Non-pigmented ciliary epithelial cell (primary cell): ENCODE measurements around the gene GAB2.
"Not testable (repeated sequence)": the region's sequence is repeated elsewhere in the genome, so short reads cannot be mapped to it uniquely, and the experiment has no call there.

Experiments used
- DNase-seq: peaks from one replicate; pipeline ENCODE4 v3.0.0-alpha.2; 2010; ENCODE audit warnings: low read depth

The GAB2 gene

GRCh38 chr11:78274739-78275138, 142.9 kb downstream of the GAB2 start:
- DNase-seq, result no peak

- DNase-seq, result not testable (repeated sequence)
These were observed 144.9 kb downstream of the GAB2 start for GRCh38 chr11:78272625-78273269.

DNA sequence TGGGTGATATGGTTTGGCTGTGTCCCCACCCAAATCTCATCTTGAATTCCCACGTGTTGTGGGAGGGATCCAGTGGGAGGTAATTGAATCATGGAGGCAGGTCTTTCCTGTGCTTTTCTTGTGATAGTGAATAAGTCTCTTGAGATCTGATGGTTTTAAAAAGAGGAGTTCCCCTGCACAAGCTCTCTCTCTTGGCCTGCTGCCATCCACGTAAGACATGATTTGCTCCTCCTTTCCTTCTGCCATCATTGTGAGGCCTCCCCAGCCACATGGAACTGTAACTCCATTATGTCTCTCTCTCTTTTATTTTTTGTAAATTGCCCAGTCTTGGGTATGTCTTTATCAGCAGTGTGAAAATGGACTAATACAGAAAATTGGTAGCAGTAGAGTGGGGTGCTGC, 145.8 kb downstream of the GAB2 start:
- not testable (repeated sequence) for DNase-seq

GRCh38 chr11:78270971-78271370, 146.6 kb downstream of the GAB2 start:
- DNase-seq, result no peak

DNA sequence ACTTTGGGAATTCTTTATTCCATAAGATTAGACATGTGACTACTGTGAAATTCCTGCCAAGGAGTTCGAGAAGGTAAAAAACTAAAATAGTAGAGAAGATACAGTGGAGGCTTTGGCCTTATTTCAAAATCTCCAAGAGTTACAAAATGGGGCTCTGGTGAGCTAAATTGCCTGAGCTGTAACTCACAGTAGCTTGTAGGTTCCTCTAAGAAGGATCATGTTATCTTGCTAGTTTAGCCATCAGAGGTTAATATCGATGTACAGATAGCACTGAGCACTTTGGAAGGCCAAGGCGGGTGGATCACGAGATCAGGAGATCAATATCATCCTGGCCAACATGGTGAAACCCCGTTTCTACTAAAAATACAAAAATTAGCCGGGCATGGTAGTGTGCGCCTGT, 147.8 kb downstream of the GAB2 start:
- no peak for DNase-seq

GRCh38 chr11:78268591-78269410, 148.8 kb downstream of the GAB2 start:
- no peak for DNase-seq

DNA sequence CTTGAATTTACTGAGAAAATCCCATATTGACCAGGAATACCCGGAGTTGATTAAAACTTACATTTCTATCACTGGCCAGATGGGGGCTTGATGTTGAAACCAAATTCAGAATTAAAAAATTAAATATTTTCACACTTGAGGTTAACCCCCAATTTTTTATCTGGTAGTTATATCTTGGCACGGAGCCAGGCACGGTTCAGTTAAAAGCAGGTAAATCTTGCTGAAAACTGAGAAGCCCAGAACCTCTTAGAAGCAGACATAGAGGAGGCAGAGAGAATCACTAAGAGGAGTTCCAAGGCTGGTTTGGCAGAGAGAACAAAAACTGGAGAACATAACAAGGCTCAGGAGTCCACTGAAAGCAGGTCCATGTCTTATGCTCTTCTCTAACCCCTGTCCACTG, 151.2 kb downstream of the GAB2 start:
- DNase-seq, result no peak

- no peak for DNase-seq
These were observed 152.3 kb downstream of the GAB2 start for GRCh38 chr11:78265326-78265725.

GRCh38 chr11:78262691-78263090, 154.9 kb downstream of the GAB2 start:
- no peak for DNase-seq

DNA sequence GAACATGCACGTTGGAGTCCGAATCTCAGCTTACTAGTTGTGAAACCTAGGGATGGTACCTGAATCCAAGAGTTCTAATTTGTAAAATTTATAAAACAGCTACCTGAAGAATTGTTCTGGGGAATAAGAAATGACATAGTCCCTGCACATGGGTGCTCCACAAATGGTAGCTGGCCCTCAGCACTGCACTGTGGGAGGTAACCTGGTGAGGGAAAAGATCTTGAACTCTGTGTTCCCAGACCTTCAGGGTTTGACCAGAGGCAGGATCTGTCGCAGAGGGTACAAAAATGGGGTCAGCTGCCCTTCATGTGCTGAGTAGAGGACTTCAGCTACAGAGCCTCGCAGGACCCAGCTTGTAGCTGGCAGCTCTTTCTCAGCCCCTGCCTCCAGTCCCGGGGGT, 155.4 kb downstream of the GAB2 start:
- no peak for DNase-seq

- no peak for DNase-seq
These were observed 155.8 kb downstream of the GAB2 start for GRCh38 chr11:78261828-78262227.

DNA sequence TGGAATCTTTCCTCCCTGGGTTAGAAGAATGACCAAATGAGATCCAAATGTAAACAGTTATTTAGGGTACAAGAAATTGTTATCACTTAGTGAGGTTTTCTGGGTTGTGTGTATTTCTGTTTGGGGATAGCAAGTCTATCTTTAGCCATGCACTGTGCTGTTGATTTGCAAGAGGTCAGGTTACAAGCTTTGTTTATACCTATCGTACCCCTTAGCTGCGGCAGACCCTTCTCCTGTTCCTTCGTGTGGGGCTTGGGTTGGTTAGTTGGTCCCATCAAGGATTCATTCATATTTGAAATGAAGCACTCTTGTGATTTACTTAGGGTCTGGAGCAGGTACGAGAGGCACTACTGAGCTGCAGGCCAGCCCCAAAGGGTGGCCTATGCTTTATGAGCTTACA, 156.3 kb downstream of the GAB2 start:
- no peak for DNase-seq

- DNase-seq, result no peak
These were observed 157.7 kb downstream of the GAB2 start for GRCh38 chr11:78259777-78260487.

DNA sequence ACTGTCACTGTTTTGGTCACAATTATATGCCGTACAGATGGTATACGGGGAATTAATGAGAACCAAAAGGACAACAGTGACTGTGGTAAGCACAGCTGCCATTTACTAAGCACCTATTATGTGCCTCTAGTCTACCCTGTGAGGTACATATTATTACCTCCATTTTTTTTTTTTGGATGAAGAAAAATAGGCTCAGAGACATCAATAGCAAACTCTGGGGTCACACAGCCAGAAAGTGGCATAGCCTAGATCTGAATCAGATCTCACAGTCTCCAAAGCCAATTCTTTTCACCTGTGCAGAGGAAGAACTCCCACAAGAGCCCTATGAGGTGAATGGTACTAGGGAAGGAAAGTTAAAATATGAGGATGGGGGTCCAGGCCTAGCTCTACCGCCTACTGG, 160.0 kb downstream of the GAB2 start:
- no peak for DNase-seq

GRCh38 chr11:78256962-78257361, 160.7 kb downstream of the GAB2 start:
- DNase-seq, result peak; percentile 62

- no peak for DNase-seq
These were observed 161.7 kb downstream of the GAB2 start for GRCh38 chr11:78255919-78256318.

DNA sequence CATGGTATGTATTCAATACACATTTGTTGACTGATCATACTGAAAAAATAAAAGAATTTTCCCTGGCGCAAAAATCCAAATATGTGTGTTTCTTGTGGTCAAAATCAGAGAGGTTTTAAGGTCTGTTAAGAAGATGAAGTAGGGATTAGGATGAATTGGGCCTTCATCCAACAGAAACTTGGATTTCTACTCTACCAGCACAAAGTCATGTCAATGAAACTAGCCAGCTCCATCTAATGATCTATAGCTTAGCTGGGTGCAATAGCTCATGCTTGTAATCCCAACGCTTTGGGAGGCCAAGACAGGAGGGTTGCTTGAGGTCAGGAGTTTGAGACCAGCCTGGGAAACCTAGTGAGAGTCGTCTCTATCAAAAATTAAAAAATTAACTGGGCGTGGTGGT, 163.4 kb downstream of the GAB2 start:
- no peak for DNase-seq

DNA sequence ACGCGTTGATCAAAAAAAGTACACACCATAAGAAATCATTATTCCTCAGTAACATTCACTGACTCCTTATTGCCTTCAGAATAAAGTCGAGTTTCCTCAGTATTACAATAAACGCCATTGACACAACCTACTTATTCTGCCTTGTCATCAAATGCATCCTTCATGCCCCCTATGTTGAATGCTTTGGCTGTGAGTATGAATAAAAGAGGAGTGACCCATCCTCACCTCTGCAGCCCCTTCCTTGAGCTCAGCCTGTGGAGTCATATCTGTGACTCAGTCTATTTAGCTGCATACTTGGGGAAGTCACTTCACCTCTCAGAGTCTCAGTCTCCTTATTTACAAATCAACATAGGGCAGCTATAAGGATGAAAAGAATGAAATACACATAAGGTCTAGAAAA, 163.8 kb downstream of the GAB2 start:
- peak; percentile 26 for DNase-seq

GRCh38 chr11:78251083-78251775, 166.4 kb downstream of the GAB2 start:
- DNase-seq, result peak; percentile 27

DNA sequence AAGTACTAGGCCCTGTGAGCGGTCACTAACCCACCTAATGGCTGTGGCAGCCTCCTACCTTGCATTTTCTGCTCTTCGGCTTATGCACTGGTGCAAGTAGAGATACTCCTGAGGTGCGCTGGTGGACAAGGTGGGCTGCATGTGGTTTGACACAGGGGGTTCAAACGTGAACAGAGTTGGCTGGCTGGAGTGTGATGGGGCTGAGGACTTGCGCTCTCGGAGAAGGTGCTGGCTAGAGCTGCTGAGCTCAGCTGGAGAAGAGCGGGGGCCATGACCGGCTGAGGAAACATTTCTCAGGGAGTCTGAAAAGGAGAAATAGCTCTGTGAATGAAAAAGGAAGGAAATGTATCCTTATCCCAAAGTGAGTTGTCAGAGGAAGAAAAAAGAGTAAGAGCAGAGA, 167.5 kb downstream of the GAB2 start:
- DNase-seq, result no peak

DNA sequence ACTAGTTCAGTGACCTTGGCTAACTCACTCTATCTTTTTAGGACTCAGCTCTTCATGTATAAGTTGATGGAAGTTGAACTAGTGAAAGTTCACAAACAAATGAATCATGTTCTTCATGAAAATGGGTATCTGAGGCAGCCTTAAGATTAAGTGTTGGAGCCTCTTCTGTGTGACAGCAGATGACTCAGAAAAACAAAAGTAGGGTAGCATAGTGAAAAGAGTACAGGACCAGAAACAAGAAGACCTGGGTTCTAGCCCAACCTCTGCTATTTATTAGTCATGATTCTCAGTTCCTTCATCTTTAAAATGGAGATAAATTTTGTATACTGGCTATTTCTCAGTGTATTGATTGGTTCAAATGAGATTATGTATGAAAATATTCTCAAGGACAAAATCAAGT, 168.7 kb downstream of the GAB2 start:
- no peak for DNase-seq

- no peak for DNase-seq
These were observed 169.4 kb downstream of the GAB2 start for GRCh38 chr11:78248191-78248590.
